C4-2B (cell line): ENCODE results near the gene SCFD2.

Source experiments
- ZFX ChIP-seq: fragments of 450-650 bp; IDR thresholded peaks from 2 replicates; pipeline ENCODE4 v1.6.1; 2017
- TF ChIP-seq, protein P1 (sequence below): fragments of 450-650 bp; conservative IDR thresholded peaks from 2 replicates; pipeline ENCODE4 v1.5.1; 2017; ENCODE audit warnings: mild to moderate bottlenecking

DNA sequence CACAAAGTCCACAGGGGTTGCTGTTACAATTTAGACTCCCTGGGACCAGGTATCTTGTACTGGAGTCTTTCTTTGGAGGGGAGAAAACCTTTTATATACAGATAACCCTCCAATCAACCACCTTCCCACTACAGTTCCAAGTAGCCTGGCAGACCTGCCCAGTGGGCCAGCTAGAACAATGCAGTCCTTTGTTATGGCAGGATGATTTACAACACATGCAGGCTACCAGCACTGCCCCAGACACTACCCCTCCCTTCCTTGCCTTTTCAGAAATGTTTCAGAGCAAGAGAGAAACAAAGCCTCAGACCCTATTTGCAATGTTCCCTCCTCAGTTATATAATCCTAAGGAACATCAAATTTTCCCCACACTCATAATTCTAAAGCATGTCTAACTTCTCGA is 492.7 kb downstream of the SCFD2 start:
- TF ChIP-seq, protein P1, sequence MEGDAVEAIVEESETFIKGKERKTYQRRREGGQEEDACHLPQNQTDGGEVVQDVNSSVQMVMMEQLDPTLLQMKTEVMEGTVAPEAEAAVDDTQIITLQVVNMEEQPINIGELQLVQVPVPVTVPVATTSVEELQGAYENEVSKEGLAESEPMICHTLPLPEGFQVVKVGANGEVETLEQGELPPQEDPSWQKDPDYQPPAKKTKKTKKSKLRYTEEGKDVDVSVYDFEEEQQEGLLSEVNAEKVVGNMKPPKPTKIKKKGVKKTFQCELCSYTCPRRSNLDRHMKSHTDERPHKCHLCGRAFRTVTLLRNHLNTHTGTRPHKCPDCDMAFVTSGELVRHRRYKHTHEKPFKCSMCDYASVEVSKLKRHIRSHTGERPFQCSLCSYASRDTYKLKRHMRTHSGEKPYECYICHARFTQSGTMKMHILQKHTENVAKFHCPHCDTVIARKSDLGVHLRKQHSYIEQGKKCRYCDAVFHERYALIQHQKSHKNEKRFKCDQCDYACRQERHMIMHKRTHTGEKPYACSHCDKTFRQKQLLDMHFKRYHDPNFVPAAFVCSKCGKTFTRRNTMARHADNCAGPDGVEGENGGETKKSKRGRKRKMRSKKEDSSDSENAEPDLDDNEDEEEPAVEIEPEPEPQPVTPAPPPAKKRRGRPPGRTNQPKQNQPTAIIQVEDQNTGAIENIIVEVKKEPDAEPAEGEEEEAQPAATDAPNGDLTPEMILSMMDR, result no peak
- no peak for TF ChIP-seq ZFX
